ENCODE data around the gene EZH2.

DNA sequence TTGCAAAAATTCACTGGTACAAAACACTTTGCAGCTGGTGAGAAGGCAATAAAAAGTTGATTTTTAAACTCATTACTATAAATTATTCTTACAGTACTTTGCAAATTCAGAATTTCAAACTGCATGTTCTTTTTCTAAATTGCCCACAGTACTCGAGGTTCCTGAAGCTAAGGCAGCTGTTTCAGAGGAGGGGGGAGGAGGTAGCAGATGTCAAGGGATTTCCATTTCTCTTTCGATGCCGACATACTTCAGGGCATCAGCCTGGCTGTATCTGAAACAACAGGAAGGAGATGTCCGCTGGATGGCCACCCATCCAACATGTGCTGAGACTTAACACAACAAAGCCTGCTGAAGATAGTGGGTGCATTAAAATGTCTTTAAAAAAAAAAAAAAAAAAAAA lies 76.7 kb downstream of the EZH2 start:
- TF ChIP-seq, protein P1, sequence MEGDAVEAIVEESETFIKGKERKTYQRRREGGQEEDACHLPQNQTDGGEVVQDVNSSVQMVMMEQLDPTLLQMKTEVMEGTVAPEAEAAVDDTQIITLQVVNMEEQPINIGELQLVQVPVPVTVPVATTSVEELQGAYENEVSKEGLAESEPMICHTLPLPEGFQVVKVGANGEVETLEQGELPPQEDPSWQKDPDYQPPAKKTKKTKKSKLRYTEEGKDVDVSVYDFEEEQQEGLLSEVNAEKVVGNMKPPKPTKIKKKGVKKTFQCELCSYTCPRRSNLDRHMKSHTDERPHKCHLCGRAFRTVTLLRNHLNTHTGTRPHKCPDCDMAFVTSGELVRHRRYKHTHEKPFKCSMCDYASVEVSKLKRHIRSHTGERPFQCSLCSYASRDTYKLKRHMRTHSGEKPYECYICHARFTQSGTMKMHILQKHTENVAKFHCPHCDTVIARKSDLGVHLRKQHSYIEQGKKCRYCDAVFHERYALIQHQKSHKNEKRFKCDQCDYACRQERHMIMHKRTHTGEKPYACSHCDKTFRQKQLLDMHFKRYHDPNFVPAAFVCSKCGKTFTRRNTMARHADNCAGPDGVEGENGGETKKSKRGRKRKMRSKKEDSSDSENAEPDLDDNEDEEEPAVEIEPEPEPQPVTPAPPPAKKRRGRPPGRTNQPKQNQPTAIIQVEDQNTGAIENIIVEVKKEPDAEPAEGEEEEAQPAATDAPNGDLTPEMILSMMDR (IDR thresholded peaks at IDR 0.05; ENCODE audit: extremely low read depth in 1 of 2, insufficient read depth in 1 of 2, low read depth in 1 of 2, low read length in 2 of 2) = no peak
- TF ChIP-seq MYC (IDR thresholded peaks at IDR 0.05; ENCODE audit: low read depth, low read length) (no peak), EZH2 (IDR thresholded peaks at IDR 0.05; ENCODE audit: borderline replicate concordance, low read depth, low read length, severe bottlenecking) (no peak), MAX (IDR thresholded peaks at IDR 0.05; ENCODE audit: insufficient read depth, insufficient read length) (no peak), POLR2A (IDR thresholded peaks at IDR 0.05; ENCODE audit: low read depth, low read length) (no peak), JUN (IDR thresholded peaks at IDR 0.05; ENCODE audit: borderline replicate concordance, insufficient read depth, insufficient read length, low read depth) (no peak)
